22Rv1 (cell line): ENCODE measurements around the gene PDIK1L.

ENCODE experiments used
- H3K27ac ChIP-seq: fragments of 450-650 bp; 2 replicates; pipeline ENCODE4 v1.5.1; 2017
- CTCF ChIP-seq: fragments of 450-650 bp; IDR thresholded peaks from 2 replicates; pipeline ENCODE4 v1.5.1; 2017; ENCODE audit warnings: mild to moderate bottlenecking
- ZFX ChIP-seq: fragments of 450-650 bp; IDR thresholded peaks from 2 replicates; pipeline ENCODE4 v1.6.1; 2017; ENCODE audit warnings: antibody characterized with exemption, borderline replicate concordance

Gene PDIK1L

GRCh38 chr1:26081267-26082019 is 30.2 kb upstream of the PDIK1L start:
- no peak overlapping the region for H3K27ac ChIP-seq
- no peak for TF ChIP-seq CTCF
- TF ChIP-seq ZFX, result no peak

- TF ChIP-seq CTCF (no peak), ZFX (no peak)
- H3K27ac ChIP-seq, result no peak overlapping the region
Observed at GRCh38 chr1:26082020-26082350, 29.6 kb upstream of the PDIK1L start.

- no peak overlapping the region for H3K27ac ChIP-seq
- TF ChIP-seq ZFX, result no peak
- TF ChIP-seq CTCF, result no peak
Observed at GRCh38 chr1:26083208-26083607, 28.4 kb upstream of the PDIK1L start.

GRCh38 chr1:26084091-26084561 is 27.5 kb upstream of the PDIK1L start:
- no peak overlapping the region for H3K27ac ChIP-seq

GRCh38 chr1:26084844-26085243 is 26.8 kb upstream of the PDIK1L start:
- TF ChIP-seq ZFX (no peak), CTCF (no peak)
- H3K27ac ChIP-seq, result no peak overlapping the region

More at GRCh38 chr1:26084091-26084561, 27.5 kb upstream of the PDIK1L start:
- TF ChIP-seq CTCF, result no peak
- no peak for TF ChIP-seq ZFX

GRCh38 chr1:26089125-26089524 is 22.5 kb upstream of the PDIK1L start:
- TF ChIP-seq CTCF, result no peak
- TF ChIP-seq ZFX, result no peak
- H3K27ac ChIP-seq, result no peak overlapping the region

GRCh38 chr1:26090893-26091292 is 20.7 kb upstream of the PDIK1L start:
- TF ChIP-seq CTCF (no peak), ZFX (no peak)
- H3K27ac ChIP-seq, result no peak overlapping the region
